HG02642 (cell line): Measurements from ENCODE around the gene COMMD3.

Experiments used
- ATAC-seq: cut with Tn5 transposase; IDR thresholded peaks from one replicate; pipeline ENCODE4 v1.9.1; 2021; ENCODE audit warnings: mild to moderate bottlenecking; ENCODE audit not compliant: unreplicated experiment, poor library complexity

Gene COMMD3

DNA sequence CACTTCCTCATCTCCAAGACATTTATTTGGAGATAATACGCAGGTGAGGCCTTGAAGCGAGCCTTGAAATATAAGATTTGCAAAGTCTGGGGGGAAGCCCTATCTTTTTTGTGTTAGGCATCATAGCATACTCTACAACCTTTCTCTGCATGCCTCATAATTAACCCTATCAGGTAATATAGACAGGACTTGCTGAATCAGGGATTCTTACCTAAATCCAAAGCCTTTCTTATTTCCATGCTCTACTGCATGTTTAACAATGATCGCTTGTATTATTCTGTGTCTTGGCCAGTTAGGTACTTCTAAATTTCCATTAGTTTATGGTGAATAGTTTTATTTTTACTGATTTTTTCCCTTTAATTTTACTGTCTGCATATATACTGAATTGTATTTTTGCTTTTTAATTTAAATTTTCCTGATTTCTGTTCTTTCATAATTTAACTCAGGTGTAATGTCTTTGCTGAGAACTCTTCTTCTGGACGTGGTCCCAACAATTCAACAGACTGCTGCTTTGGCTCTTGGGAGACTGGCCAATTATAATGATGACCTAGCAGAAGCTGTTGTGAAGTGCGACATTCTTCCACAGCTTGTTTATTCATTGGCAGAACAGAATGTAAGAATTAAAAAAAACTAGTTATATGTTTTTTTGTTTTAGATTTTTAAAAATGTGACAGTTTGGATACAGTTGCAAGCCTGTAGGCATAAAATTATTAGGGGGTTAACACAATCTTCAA lies 48.4 kb downstream of the COMMD3 start:
- no peak for ATAC-seq

DNA sequence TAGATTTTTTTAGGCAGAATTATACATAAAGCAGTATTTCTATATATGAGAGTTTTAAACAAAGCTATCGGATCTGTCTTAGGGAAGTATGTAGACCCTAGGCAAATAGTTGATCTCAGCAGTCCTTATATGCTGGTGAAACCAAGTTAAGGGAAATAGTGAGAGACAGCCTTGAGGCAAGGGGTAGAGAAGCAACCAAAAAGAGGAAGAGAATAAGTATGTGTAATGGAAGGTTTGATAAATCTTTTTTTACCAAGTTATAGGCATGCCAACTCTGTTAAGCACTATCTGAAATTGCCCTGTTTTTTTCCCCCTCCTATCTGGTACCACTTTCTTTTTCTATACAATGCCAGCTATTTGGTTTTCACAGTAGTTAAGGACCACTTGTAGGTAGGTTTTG lies 49.0 kb downstream of the COMMD3 start:
- ATAC-seq: peak; percentile 55

DNA sequence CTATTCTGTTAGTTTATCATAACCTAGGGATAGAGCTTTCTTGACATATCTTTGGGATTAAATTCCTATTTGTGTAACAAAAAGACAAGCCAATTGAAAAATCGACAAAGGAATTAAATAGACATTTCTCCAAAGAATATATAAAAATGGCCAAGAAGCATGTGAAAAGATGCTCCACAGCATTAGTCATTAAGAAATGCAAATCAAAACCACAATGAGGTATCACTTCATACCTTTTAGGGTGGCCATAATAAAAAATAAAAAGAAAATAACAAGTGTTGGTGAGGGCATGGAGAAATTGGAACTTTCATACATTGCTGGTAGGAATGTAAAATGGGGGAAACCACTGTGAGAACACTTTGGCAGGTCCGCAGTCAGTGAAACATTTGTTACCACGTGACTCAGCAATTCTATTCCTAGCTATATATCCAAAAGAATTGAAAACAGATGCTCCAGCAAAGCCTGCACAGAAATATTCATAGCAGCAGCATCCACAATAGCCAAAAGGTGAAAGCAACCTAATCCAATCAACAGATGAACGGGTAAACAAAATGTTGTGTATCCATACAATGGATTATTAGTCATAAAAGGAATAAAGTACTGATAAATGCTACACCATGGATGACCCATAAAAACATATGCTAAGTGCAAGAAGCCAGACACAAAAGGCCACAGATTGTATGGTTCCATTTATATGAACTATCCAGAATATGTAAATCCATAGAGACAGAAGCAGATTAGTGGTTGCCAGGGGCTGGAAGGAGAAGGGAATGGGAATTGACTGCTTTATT lies 49.7 kb downstream of the COMMD3 start:
- no peak for ATAC-seq

DNA sequence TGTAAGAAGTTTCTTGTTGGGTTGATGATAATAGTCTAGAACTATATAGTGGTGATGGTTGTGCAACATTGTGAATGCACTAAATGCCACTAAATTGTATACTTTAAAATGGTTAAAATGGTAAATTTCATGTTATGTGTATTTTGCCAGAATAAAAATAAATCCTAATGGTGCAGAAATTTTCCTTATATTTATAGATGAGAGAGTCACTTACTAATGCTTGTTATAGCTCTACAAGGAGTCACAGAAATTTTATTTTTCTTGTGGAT lies 50.2 kb downstream of the COMMD3 start:
- no peak for ATAC-seq

DNA sequence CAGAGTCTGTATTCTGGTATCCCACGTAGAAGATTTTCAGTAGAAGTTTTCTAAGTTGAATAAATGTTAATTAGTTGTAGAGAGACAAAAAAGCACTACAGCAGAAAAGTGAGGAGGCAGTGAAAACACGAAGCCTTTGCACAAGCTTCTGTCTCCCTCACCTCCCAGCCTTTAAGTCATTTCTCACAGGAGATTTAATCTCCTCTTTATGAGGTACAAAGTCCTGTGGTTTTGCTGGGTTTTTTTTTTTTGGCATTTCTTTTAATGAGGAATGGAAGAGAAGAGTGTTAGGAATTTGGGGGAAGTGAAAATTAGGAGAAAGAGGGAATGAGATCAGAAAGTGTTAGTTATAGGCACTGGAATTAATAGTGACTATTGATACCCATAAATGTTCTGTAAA lies 50.6 kb downstream of the COMMD3 start:
- no peak for ATAC-seq

DNA sequence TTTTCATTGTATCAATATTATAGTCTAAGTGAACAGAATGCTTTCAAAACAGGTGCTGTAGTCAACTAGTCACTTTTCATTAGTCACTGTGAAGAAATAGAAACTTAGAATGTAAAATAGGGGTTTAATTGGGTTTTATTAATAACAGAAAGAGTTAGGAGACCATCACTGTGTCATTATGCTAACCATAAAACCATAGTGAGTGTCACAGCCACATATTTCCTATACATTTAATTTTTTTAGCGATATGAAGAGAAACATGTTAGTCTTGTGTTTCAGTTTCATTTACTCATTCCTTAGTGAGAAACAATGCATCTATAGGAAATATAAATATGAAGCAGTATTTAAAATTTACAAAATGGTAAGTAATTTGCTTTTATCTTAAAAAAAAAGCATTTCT lies 51.3 kb downstream of the COMMD3 start:
- no peak for ATAC-seq

DNA sequence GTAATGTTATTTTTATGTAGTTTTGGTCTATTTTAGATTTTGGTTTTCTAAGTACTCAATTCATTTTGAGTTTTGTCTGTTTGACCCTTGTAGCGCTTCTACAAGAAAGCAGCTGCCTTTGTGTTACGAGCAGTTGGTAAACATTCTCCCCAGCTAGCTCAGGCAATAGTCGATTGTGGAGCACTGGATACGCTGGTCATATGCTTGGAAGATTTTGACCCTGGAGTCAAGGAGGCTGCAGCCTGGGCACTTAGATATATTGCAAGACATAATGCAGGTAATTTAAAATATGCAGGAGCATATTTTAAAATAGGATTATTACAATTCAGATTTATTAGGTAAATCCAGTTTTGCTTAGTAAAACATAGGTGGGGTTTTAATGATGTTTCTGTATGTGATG lies 52.2 kb downstream of the COMMD3 start:
- no peak for ATAC-seq

DNA sequence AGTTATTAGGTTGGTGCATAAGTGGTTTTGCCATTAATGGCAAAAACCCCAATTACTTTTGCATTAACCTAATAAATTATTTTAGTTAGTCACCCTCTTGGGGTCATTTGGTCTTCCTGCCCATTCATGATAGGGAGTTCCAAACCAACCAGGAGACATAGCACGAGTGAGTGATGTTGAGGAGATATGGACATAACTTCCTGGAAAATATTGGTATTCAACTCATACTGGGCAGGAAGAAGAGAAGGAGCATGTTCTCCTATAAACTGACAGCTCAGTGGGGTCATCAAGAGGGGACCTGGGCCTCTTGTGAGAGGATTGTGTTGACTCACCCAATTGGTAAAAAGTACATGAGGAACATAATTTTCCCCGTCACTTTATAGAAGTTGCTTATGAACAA lies 52.8 kb downstream of the COMMD3 start:
- no peak for ATAC-seq

DNA sequence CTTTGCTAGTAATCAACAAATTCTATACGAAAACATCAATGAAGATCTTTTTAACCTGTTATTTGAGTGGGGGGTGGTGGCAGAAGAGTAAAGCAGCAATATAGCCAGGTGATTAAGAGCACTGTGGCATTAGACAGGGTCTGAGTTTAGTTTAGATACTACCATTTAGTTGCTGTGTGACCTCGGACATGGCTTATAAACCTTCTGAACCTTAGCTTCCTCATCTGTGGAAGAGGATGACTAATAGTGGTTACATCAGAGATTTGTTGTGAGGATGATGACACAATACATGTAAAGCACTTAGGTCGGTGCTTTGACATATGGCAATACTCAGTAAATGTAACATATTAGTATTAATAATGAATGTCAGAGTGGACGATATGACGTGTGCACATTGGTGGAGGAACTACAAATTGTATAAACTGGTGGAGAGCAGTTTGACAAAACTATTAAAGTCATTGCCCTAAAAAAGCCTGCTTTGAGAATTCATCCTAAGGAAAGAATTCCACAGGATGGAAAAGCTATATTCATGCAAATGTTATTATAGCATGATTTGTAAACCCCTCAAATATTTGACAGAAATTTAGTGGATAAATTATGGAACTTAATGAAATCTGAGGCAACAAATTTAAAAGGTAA lies 53.4 kb downstream of the COMMD3 start:
- peak; percentile 55 for ATAC-seq
